Spleen (tissue), 7 donors: ENCODE data around the gene RANBP3.

ENCODE experiments used
- CTCF ChIP-seq, 11 experiments: fragments of 200-600 bp in 7 of 11; fragments of 450-650 bp in 4 of 11; sonication (generic) in 4 of 11; IDR thresholded peaks in 8 of 11; conservative IDR thresholded peaks in 3 of 11; 1 replicate in 7 of 11; 2 replicates in 4 of 11; pipeline versions ENCODE4 v1.4.0 to v1.8.0; 2016 to 2021; ENCODE audit warnings: antibody characterized with exemption in 11 of 11, inconsistent platforms in 4 of 11, mild to moderate bottlenecking in 1 of 11
- POLR2A ChIP-seq, 3 donors: fragments of 450-650 bp; IDR thresholded peaks; one replicate each; pipeline ENCODE4 v1.5.1; 2017; ENCODE audit warnings: antibody characterized with exemption in 3 of 3, mild to moderate bottlenecking in 1 of 3
- donor health status: DM: no; HTN: no; CAD: no; lungs with moderate emphysema.
- donor health status: DM: no; HTN: no; CAD: no.
- donor health status: DM: no; HTN: no; CAD: no.

- TF ChIP-seq POLR2A (IDR thresholded peaks at IDR 0.05) (no peak), CTCF (IDR thresholded peaks at IDR 0.05 in 8 of 11, conservative IDR thresholded peaks at IDR 0.05 in 3 of 11) (no peak)
Measured at GRCh38 chr19:5985098-5985783, 7.3 kb upstream of the RANBP3 start.
